SK-N-MC (cell line): Measurements from ENCODE around the gene PQBP1.

Experiments used
- DNase-seq: peaks from one replicate; pipeline ENCODE4 v3.0.0-alpha.2; 2011; ENCODE audit warnings: low read depth, low spot score
- H3K27ac ChIP-seq: fragments of 200-600 bp; sonication (generic); 2 replicates; pipeline ENCODE4 v1.5.1; 2016; ENCODE audit warnings: mixed run types
- H3K36me3 ChIP-seq: fragments of 200-600 bp; sonication (generic); 2 replicates; pipeline ENCODE4 v1.6.1; 2017; ENCODE audit warnings: antibody characterized with exemption, low read length, mixed read lengths; ENCODE audit not compliant: insufficient read depth
- H3K4me3 ChIP-seq: fragments of 200-600 bp; sonication (generic); 2 replicates; pipeline ENCODE4 v1.5.1; 2016
- H3K9ac ChIP-seq: fragments of 200-600 bp; sonication (generic); 2 replicates; pipeline ENCODE4 v1.8.0; 2017; ENCODE audit warnings: mixed run types, mixed read lengths; ENCODE audit not compliant: insufficient read length
- H3K9me3 ChIP-seq: fragments of 200-600 bp; sonication (generic); 2 replicates; pipeline ENCODE4 v1.6.1; 2017; ENCODE audit warnings: low read depth, mild to moderate bottlenecking, antibody characterized with exemption, low read length, moderate library complexity, mixed read lengths
- EZH2 ChIP-seq: fragments of 200-600 bp; sonication (generic); IDR thresholded peaks from one replicate; pipeline ENCODE4 v1.6.1; 2017; ENCODE audit warnings: antibody characterized with exemption
- FOXP2 ChIP-seq: optimal IDR thresholded peaks from 2 replicates; pipeline ENCODE3; 2011; ENCODE audit warnings: mild to moderate bottlenecking, moderate library complexity; ENCODE audit not compliant: insufficient read depth; ENCODE audit errors: extremely low read length, control extremely low read depth
- POLR2AphosphoS5 ChIP-seq: IDR thresholded peaks from 2 replicates; pipeline ENCODE4 v1.6.1; 2012; ENCODE audit warnings: mild to moderate bottlenecking, low read depth, low read length, borderline replicate concordance

PQBP1 gene

GRCh38 chrX:48896611-48897011 is 1.1 kb upstream of the PQBP1 start:
- H3K4me3 ChIP-seq: peak overlapping the region; percentile 91
- peak overlapping the region; percentile 87 for H3K9ac ChIP-seq
- peaks cover 13% of the 10 kb centered on the region; the same call in 1 of the 2 replicates for H3K36me3 ChIP-seq
- TF ChIP-seq FOXP2 (no peak), POLR2AphosphoS5 (no peak), EZH2 (no peak)
- no peak for DNase-seq
- H3K27ac ChIP-seq: peak overlapping the region; percentile 92; the same call in 1 of the 2 replicates
- no peaks in the 10 kb centered on the region for H3K9me3 ChIP-seq

GRCh38 chrX:48897157-48897624 is 539 bp upstream of the PQBP1 start:
- DNase-seq: no peak
- peak overlapping the region; percentile 91 for H3K4me3 ChIP-seq
- peak overlapping the region; percentile 92 for H3K27ac ChIP-seq
- H3K9ac ChIP-seq: peak overlapping the region; percentile 87
- no peaks in the 10 kb centered on the region for H3K9me3 ChIP-seq
- peaks cover 17% of the 10 kb centered on the region; the same call in 1 of the 2 replicates for H3K36me3 ChIP-seq
- TF ChIP-seq EZH2 (no peak), POLR2AphosphoS5 (no peak), FOXP2 (no peak)

- no peak for TF ChIP-seq FOXP2
- no peak for TF ChIP-seq POLR2AphosphoS5
- TF ChIP-seq EZH2: no peak
- Histone ChIP-seq H3K4me3 (no peak overlapping the region), H3K9ac (no peak overlapping the region), H3K9me3 (no peaks in the 10 kb centered on the region), H3K36me3 (peaks cover 22% of the 10 kb centered on the region; the same call in 1 of the 2 replicates), H3K27ac (no peak overlapping the region)
- DNase-seq: no peak
These were observed 1.3 kb downstream of the PQBP1 start for GRCh38 chrX:48899078-48899410.

GRCh38 chrX:48901069-48901468 is 3.3 kb downstream of the PQBP1 start:
- H3K9me3 ChIP-seq: no peaks in the 10 kb centered on the region
- no peak overlapping the region for H3K27ac ChIP-seq
- no peak overlapping the region for H3K9ac ChIP-seq
- peaks cover 22% of the 10 kb centered on the region; the same call in 1 of the 2 replicates for H3K36me3 ChIP-seq
- no peak for DNase-seq
- TF ChIP-seq FOXP2: no peak
- no peak for TF ChIP-seq POLR2AphosphoS5
- TF ChIP-seq EZH2: no peak
- H3K4me3 ChIP-seq: no peak overlapping the region

GRCh38 chrX:48902135-48902534 is 4.4 kb downstream of the PQBP1 start:
- H3K9ac ChIP-seq: no peak overlapping the region
- DNase-seq: no peak
- H3K36me3 ChIP-seq: peaks cover 22% of the 10 kb centered on the region; the same call in 1 of the 2 replicates
- TF ChIP-seq POLR2AphosphoS5 (no peak), EZH2 (no peak), FOXP2 (no peak)
- no peak overlapping the region for H3K4me3 ChIP-seq
- no peak overlapping the region for H3K27ac ChIP-seq
- no peaks in the 10 kb centered on the region for H3K9me3 ChIP-seq

- Histone ChIP-seq H3K4me3 (no peak overlapping the region), H3K27ac (no peak overlapping the region), H3K36me3 (peaks cover 22% of the 10 kb centered on the region; the same call in 1 of the 2 replicates), H3K9ac (no peak overlapping the region), H3K9me3 (no peaks in the 10 kb centered on the region)
- no peak for DNase-seq
- peak; percentile 27; the same call in 1 of the 2 replicates for TF ChIP-seq POLR2AphosphoS5
- TF ChIP-seq FOXP2: no peak
These were observed 5.0 kb downstream of the PQBP1 start for GRCh38 chrX:48902776-48903175.

GRCh38 chrX:48903290-48903689 is 5.6 kb downstream of the PQBP1 start:
- no peak overlapping the region for H3K27ac ChIP-seq
- H3K9me3 ChIP-seq: no peaks in the 10 kb centered on the region
- no peak overlapping the region for H3K4me3 ChIP-seq
- TF ChIP-seq FOXP2 (no peak), EZH2 (no peak), POLR2AphosphoS5 (no peak)
- H3K9ac ChIP-seq: no peak overlapping the region
- H3K36me3 ChIP-seq: peaks cover 22% of the 10 kb centered on the region; the same call in 1 of the 2 replicates
- no peak for DNase-seq

- Histone ChIP-seq H3K9me3 (no peaks in the 10 kb centered on the region), H3K4me3 (no peak overlapping the region), H3K36me3 (peaks cover 22% of the 10 kb centered on the region; the same call in 1 of the 2 replicates), H3K27ac (no peak overlapping the region), H3K9ac (no peak overlapping the region)
- no peak for DNase-seq
- TF ChIP-seq FOXP2: no peak
- peak; percentile 11; the same call in 1 of the 2 replicates for TF ChIP-seq POLR2AphosphoS5
These were observed 6.5 kb downstream of the PQBP1 start for GRCh38 chrX:48904180-48904579.

GRCh38 chrX:48904626-48905025 is 6.9 kb downstream of the PQBP1 start:
- TF ChIP-seq POLR2AphosphoS5 (no peak), EZH2 (no peak), FOXP2 (no peak)
- Histone ChIP-seq H3K4me3 (no peak overlapping the region), H3K9me3 (no peaks in the 10 kb centered on the region), H3K36me3 (peaks cover 18% of the 10 kb centered on the region; the same call in 1 of the 2 replicates), H3K27ac (no peak overlapping the region), H3K9ac (no peak overlapping the region)
- DNase-seq: no peak
